ENCODE data around the gene OTOP3.
"Not testable (repeated sequence)": the region's sequence is repeated elsewhere in the genome, so short reads cannot be mapped to it uniquely, and the experiment has no call there.

Gene OTOP3, protein sequence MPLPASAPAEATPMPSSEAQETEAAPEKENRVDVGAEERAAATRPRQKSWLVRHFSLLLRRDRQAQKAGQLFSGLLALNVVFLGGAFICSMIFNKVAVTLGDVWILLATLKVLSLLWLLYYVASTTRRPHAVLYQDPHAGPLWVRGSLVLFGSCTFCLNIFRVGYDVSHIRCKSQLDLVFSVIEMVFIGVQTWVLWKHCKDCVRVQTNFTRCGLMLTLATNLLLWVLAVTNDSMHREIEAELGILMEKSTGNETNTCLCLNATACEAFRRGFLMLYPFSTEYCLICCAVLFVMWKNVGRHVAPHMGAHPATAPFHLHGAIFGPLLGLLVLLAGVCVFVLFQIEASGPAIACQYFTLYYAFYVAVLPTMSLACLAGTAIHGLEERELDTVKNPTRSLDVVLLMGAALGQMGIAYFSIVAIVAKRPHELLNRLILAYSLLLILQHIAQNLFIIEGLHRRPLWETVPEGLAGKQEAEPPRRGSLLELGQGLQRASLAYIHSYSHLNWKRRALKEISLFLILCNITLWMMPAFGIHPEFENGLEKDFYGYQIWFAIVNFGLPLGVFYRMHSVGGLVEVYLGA

DNA sequence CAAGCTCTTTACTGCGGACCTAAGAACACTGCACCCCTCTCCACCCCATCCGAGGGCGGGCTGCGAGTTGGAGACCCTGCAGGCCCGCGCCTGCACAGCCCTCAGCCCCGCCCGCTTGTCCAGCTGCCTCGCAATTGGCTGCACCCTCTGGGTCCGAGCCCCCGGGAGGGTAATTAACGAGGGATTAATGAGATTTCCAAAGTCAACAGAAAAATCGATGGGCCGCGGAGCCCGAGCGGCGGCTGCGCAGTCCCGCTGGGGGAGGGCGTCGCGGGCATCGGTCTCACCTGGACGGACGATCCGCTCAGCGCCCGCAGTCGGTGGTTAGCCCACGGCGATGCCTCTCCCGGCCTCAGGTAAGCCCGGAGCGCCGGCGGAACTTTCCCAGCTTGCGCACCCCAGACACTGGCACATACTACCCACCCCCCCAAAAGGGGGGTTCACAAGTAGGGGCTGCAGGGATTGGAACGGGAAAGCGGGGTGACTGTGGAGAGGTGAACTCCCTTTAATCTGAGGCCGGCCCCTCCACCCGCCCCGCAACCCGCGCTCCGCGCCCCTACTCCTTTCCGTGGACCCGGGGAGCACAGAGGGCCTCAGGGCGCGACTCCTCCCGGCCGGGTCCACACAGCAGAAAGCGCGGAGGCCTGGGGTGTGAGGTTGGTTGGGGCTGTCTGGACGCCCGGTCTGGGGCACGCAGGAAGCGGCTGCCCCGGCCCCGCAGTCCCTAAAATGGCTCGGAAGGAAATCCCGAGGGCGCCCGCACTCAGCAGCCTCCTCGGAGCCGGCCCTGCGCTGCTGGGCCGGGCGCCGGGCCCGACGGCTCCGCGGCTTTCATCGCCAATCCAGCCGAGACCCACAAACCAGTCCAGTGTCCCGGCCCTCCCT is at the start of gene OTOP3:
TSS of gene OTOP3 (plus strand) at position 314 of the 885 bp plus-strand sequence. CDS start at position 338, 24 bp downstream.
- DNase-seq = no peak

DNA sequence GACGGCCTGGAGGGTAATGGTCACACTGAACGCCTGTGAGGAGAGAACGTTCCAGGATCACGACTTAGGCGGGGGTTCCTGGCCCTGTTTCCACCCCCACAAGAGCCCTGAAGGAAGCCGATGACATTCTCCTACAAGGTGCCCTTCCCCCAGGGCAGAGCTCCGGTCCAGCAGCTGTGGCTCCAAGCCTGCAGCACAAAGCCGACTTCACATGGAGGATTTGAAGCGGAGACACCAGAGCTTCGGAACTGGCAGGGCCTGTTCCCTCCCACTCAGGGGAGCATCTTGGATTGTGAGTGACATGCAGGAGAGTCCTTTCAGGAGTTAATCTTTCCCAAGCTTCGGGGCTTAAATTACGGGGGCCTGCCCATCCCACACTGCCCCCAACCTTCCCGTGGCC is 47.2 kb upstream of the OTOP3 start:
- no peak for DNase-seq

DNA sequence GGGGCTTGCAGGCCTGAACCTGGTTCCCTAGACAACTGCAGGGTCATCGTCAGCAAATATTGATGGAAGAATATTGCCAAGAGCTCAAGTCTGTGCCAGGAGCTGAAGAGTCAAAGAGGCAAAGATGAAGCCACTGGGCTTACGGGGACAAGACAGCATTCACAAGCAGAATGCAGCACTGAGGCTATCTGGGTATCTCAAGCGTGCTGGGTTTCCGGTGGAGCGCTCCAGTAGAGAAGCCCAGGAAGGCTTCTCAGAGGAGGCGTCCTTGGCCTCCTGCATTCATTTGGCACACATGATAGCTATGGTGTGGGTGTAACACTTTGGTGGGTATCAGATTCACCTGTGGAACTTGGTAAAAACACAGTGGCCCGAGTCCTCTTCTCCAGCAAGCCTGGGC is 45.1 kb upstream of the OTOP3 start:
- no peak for DNase-seq

DNA sequence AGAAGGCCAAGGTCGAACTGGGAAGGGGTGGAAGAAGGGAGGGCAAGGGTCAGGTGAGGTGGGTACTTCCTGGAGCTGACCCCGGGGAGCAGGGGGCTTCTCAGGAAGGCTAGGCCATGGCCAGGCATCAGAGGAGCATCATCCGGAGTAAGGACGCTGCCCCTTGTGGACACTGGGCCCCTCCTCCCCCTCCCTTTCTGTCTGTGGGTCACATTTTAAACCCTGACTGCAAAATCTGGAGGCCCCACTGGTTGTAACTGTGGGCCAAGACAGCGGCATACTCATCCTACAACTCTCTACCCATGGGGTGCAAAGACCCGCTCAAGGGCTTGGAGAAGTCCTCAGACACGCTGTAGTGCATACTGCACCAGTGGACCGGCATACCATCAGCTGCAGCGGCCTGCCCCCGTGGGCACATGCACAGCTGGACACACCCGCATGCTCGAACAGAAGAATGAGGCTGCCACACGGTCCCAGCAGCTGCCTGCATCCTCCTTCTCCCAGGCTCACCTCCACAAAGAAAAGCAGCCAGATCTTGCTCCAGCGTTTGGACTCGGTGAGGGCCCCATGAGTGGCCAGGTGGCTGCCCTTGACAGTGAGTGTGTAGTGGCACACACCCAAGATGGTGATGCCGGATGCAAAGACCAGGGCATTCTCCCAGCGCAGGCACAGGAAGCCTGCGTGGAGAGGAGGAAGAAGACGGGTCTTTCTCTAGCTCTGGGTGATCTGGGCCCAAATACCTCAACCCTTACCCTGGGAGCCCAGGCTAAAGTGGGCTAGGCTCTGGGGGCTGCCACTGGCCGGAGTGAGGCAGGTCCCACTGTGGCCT is 43.5 kb upstream of the OTOP3 start:
- DNase-seq = no peak

DNA sequence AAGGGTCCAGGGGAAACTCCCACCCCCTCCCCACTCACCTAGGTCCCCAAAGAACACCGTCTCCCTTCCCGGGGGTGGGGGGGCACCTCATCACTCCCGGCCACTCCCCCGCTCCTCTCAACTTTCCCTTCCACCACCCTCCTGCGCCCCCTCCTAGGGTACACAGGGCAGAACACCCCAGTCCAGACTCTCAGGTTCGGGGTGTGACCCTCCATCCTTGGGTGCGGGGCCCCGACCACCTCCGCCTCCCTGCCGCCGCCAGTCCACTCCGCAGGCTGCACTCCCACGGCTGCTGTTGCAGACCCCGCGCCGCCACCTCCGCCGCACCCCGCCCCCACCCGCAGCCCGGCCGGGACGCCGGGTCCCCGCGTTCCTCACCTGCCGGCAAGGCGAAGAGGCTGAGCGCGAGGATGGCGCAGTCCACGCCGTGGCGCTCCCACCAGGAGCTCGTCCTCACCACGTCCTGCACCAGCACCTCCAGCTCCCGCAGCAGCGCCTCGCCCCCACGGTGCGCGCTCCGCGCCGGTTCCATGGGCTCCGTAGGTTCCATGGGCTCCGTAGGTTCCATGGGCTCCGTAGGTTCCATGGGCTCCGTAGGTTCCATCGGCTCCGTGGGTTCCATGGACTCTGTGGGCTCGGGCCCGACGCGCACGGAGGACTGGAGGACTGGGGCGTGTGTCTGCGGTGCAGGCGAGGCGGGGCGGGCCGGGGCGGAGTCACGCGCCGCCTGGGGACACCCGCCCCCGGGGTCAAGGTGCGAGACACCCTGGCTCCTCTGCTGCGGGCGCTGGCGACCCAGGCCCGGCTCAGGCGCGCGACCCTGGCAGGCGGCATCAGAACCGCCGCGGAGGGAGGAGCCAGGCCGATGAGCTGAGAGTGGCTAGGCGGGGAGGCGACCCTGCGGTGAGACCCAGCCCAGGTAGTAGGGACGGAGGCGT is 42.5 kb upstream of the OTOP3 start, which contains the start of gene FADS6:
TSS of gene FADS6 (minus strand) at position 660 of the 938 bp plus-strand sequence. CDS start at position 622, 38 bp downstream.
- no peak for DNase-seq

DNA sequence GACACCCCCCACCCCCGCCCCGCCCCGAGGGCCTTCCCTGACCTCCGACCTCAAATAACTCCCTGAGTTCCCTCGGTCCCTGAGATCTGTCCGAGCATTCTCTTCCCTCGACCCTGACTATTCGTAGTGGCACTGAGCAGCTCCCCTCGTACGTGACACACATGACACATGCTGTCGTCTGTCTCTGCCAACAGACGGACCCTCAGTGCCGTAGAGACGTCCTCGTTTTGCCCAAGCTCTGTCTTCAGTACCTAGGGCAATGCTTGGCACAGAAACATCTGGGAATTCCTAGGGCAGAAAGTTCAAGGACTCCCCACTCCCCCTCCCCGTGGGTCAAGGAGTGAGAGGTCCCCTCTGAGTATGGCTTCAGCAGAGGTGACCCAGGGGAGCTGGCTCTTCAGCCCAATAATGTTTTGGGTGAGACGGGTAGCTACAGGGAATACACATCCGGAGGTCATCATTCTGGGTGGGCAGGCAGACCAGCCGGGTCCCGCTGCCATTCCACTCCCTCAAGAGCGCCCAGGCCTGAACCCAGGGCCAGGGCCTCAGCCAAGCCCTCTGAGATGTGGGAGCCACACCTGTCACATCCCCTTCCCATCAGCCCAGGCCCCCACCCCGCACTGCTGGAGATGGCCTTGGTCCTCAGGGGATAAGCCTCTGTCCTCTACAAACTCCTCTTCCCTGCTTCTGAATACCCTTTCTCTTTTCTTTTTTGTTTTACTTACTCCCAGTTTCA is 41.6 kb upstream of the OTOP3 start:
- DNase-seq = no peak

DNA sequence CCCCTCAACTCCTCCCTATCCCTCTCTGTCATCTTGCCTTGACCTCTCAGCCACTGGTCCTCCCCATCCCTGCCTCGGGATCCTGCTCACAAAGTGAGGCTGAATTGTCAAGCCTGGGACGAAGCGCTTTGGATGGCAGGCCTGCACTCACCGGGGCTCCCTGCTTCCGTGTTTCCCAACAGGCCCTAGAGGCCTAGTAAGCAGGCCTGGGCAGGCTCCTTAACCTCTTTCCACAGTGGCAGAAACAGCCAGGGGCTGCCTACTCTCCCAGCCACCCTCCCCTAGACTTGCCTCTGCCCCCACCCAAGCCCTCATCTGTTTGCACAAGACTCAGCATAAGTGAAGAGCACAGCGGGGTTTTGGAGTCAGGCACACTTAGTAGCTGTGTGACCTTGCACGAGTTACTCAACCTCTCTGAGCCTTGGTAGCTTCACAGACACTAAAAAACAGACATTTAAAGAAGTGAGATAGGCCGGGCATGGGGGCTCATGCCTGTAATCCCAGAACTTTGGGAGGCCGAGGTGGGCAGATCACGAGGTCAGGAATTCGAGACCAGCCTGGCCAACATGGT is 37.2 kb upstream of the OTOP3 start:
- no peak for DNase-seq

DNA sequence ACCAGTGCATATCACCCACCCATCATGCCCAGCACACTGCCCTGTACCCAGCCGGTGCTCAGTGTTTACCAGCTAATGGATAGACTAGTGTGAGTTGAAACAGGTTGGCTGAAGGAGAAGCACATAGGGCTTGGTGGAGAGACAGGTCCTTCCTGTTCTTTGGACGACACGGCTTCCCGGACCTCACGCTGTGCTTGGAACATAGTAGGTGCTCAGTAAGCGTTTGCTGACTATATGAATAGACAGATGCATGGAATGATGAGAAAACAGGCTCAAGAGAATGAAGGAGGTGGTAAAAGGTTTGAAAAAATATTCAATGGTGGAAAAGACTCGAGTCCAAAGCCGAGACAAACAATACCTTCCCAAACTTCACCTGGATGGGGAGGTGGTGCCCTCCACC is 35.5 kb upstream of the OTOP3 start:
- no peak for DNase-seq

DNA sequence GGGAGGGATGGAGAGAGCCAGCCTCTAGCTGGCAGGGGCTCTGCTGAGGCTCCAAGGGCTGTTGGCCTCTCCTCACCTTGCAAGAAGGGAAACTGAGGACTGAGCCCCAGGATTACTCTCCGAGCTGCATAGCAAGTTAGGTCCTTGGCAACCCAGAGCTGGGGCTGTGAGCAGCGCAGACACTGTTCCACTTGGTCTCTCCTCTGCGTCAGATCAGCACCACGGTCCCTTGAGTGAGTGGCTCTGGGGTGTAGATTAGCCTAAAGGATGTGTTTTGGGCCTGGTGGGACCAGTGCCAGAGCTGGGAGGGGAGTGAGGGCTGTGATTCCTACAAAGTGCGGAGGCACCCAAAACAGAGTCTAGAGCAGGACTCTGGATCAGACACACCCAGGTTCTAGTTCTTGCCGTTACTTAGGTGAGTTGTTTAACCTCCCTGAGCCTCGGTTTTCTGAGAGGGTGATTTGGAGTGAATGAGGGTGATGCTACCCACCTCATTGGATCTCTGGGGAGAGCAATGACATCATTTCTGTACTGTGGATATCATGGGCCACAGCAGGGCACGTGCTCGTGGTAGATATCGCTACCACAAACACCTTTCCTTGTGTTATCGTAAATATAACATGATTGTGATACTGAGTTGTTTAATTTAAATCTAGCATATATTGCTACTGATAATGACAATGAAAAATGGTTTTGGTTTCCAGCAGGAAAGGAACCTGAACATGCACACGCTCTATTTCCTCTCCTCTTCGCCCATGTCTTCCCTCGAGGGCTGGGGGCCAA is 34.2 kb upstream of the OTOP3 start:
- DNase-seq = no peak

DNA sequence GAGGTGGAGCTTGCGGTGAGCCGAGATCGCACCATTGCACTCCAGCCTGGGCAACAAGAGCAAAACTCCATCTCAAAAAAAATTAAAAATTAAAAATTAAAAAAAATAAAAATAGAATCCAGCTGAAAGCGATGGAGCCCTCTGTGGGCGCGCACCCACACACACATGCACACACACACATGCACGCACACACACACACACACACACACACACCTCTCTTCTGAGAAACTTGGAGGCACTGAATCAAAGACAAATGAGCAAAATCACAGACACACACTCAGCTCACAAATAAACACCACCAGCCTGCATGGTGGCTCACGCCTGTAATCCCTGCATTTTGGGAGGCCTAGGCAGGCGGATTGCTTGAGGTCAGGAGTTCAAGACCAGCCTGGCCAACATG is 32.7 kb upstream of the OTOP3 start:
- DNase-seq = no peak

DNA sequence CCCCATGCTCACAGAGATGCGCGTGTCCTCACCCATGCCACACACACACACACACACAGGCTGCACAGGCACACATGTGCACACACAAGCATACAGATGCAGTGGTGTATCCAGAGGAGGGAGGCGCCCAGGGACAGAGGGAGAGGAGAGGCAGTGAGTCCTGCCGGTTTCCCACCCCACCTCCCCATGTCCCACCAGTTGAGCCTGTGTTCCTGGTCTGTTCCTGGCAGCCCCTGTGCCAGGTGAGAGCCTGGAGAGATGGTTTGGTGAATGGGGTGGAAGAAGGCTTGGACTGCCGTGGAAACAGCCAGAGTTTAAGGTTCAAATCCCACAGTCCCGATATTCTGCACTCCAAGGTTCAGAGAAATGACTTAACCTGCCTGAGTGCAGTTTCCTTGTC is 32.0 kb upstream of the OTOP3 start:
- no peak for DNase-seq

DNA sequence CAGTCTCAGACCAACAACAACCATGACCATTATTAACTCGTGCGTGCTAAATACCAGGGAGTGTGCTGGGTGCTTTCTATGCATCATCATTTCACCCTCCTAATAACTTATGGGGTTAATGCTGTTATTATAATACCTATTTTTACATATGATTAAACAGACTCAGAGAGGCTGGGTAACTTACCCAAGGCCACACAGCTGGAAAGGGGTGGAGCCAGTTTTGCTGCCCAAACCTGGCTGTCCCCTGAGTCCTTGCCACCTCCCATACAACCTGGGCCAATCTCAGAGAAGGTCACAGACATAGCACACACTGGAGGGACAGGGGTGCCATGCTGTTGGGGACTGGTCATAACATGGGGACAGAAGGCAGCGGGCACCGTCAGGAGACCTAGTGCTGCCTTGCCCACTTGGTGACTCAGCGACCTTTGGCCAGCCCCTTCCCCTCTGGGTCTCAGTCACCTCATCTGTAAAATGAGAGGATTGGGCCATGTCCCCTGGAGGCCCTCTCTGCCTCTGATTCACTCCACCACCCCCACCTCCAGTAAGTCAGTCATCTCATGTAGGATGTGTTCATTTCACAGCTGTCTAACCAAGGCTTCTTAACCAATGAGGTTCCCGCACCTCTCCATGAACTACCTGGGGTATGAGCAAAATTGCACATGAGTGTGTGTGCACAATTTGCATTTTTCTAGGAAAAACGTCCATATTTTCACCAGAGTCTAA is 30.9 kb upstream of the OTOP3 start:
- DNase-seq = no peak

DNA sequence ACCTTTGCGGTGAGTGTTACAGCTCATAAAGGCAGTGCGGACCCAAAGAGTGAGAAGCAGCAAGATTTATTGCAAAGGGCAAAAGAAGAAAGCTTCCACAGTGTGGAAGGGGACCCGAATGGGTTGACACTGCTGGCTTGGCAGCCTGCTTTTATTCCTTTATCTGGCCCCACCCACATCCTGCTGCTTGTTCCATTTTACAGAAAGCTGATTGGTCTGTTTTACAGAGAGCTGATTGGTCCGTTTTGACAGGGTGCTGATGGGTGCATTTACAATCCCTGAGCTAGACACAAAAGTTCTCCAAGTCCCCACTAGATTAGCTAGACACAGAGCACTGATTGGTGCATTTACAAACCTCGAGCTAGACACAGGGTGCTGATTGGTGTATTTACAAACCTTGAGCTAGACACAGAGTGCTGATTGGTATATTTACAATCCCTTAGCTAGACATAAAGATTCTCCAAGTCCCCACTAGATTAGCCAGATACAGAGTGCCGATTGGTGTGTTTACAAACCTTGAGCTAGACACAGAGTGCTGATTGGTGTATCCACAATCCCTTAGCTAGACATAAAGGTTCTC is 29.4 kb upstream of the OTOP3 start:
- not testable (repeated sequence) for DNase-seq

DNA sequence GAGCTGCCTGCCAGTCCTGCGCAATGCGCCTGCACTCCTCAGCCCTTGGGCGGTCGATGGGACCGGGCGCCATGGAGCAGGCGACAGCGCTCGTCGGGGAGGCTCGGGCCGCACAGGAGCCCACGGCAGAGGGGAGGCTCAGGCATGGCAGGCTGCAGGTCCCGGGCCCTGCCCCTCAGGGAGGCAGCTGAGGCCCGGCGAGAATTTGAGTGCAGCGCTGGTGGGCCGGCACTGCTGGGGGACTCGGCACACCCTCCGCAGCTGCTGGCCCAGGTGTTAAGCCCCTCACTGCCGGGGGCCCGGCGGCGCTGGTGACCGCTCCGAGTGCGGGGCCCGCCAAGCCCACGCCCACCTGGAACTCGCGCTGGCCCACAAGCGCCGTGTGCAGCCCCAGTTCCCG is 28.7 kb upstream of the OTOP3 start:
- no peak for DNase-seq

DNA sequence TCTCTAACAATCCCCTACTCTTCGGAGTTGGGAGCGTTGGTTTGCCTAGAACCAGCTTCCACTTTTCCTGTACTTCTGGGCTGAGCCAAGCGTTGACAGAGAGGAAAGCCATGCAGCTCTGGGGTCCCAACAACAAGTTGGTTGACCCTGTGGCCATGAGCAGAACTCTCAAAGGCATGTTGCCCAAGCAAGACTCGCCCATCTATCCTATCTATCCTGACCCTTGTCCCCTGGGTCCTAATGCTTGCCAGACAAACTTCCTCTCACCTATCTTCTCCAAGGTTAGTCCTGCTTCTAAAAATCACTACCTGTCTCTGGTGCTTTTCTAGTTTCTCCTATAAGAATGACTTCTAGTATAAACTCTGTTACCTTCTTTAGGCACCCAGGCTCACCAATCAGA is 26.6 kb upstream of the OTOP3 start:
- DNase-seq = not testable (repeated sequence)

DNA sequence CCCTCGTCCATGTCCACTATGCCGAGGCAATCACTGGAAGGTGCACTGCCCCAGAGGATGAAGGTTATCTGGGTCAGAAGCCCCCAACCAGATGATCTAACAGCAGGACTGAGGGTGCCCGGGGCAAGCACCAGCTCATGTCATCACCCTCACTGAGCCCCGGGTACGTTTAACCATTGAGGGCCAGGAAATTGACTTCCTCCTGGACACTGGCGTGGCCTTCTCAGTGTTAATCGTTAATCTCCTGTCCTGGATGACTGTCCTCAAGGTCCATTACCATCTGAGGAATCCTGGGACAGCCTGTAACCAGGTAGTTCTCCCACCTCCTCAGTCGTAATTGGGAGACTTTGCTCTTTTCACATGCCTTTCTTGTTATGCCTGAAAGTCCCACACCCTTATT is 24.3 kb upstream of the OTOP3 start:
- DNase-seq = not testable (repeated sequence)

DNA sequence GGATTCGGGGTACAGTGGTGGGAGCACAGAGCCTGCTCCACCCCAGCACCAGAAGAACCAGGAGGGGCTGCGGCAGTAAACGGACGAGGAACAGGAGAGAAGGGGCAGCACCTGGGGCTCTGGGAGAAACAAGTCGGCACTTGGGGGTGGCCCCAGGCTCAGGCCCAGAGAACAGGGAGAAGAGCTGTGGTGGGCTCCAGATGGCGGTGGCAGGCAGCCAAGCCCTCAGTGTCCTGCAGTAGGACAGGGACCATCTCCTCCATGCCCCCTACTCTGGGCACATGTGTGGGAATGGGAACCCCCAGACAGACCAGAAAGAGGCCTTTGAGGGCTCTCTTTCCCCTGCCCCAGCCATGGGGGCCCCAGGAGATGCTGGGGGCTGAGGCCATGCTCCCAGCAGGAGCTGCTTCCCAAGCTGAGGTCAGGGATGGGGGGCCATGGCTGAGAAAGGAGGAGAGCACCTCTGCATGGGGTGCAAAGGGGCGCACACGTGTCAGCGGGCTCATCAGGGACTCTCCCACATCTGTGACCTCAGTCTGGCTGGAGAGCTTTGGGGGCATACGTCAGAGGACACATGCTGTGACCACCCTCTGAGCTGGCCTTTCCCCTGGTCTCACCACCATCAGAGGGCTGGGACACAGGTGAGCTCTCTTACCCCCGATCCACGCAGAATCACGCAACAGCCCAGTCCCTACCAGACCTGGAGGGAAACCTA is 19.4 kb upstream of the OTOP3 start:
- no peak for DNase-seq

DNA sequence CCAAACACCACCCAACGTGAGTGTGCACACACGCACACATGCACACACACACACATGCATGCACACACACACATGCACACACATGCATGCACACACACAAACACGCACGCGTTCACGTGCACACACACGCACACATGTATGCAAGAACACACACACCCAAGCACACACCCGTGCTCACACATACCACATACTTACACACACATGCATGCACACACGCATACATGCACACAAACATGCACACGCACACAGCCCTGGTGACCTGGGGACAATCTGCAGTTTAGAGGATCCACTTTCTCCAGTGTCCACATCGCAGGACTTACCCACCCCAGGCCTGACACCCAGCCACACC is 18.9 kb upstream of the OTOP3 start:
- DNase-seq = no peak

All from DMS 273 treated with DMSO at 0.1 percent for 48 hours (cell line).